Erythroblast (primary cell): Measurements from ENCODE around the gene UBAC2.

Source experiments
- GATA1 ChIP-seq: IDR thresholded peaks from 2 replicates; pipeline ENCODE4 v1.6.1; 2011; ENCODE audit warnings: low read depth, mild to moderate bottlenecking, control low read depth, low read length, moderate library complexity
- POLR2A ChIP-seq: IDR thresholded peaks from 2 replicates; pipeline ENCODE4 v1.6.1; 2011; ENCODE audit warnings: mild to moderate bottlenecking, low read length

DNA sequence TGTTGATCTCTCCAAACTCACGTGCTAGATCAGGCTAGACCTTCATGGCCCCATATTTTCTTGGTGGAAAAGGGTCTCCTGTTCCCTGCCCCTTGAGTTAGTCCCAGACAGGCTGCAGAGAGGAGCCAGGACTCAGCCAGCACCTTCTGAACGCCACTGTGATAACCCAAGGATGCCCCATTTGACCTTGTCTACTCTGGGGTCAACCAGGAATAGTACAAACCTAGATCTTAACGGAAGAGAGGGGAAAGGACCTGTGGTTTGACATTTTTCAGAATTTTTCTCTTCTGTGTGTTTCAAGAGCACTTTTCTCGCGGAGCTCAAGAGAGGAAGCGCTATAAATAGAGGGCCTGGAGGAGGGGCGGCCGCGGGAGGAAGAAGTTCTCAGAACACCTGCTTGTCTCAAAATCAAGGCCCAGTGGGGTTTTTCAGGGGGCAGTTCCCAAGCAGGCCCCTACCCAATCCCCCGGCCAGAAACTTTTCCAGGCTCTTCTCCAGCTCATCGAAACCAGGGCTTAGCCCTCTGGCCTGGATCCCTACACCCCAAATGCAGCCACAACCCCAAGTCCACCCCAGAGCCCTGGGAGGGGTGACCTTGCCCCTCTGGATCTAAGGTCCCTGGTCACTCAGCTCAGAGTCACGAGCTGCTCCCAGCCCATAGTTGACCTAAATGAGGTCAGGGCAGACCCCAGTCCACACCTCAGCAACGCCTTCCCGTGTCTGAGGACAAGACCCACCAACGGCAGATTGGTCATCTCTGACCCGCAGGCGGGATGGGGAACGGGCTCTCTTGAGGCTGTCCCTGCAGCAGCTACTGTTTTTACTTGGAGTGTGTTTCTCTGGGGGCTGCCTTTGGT is 225.1 kb downstream of the UBAC2 start:
- TF ChIP-seq POLR2A: no peak
- TF ChIP-seq GATA1: no peak
